H9 (cell line): ENCODE results near the gene P2RX2. TPM values are rescaled to one million over a fixed set of nuclear protein-coding genes. Genes with fewer than 3 reads are reported as not detected.

ENCODE experiments used
- DNase-seq: peaks from one replicate; pipeline ENCODE4 v3.0.0-alpha.2; 2017
- H2AFZ ChIP-seq: one replicate; pipeline ENCODE4 v1.6.1; 2013; ENCODE audit warnings: mild to moderate bottlenecking, low read length, control low read depth, moderate library complexity
- H2AK5ac ChIP-seq: 2 replicates; pipeline ENCODE4 v1.6.1; 2013; ENCODE audit warnings: low read length, control low read depth, mixed read lengths; ENCODE audit not compliant: insufficient read length
- H2BK120ac ChIP-seq: one replicate; pipeline ENCODE4 v1.6.1; 2013; ENCODE audit warnings: low read depth, mild to moderate bottlenecking, low read length, control low read depth, inconsistent platforms; ENCODE audit not compliant: poor library complexity, severe bottlenecking
- H2BK12ac ChIP-seq: 2 replicates; pipeline ENCODE4 v1.6.1; 2013; ENCODE audit warnings: low read length, control low read depth, mixed read lengths, low read depth; ENCODE audit not compliant: insufficient read length
- H2BK15ac ChIP-seq: 2 replicates; pipeline ENCODE4 v1.6.1; 2013; ENCODE audit warnings: low read depth, low read length, control low read depth
- H2BK20ac ChIP-seq: one replicate; pipeline ENCODE4 v1.6.1; 2013; ENCODE audit warnings: low read depth, mild to moderate bottlenecking, low read length, control low read depth, inconsistent platforms; ENCODE audit not compliant: poor library complexity, severe bottlenecking
- H2BK5ac ChIP-seq: 2 replicates; pipeline ENCODE4 v1.6.1; 2013; ENCODE audit warnings: low read length, control low read depth, mixed read lengths; ENCODE audit not compliant: insufficient read length
- H3K14ac ChIP-seq: 2 replicates; pipeline ENCODE4 v1.6.1; 2013; ENCODE audit warnings: low read length, control low read depth; ENCODE audit not compliant: insufficient read depth
- H3K18ac ChIP-seq: 2 replicates; pipeline ENCODE4 v1.6.1; 2013; ENCODE audit warnings: low read depth, mild to moderate bottlenecking, mixed read lengths, low read length, control low read depth; ENCODE audit not compliant: insufficient read length
- H3K23ac ChIP-seq: 2 replicates; pipeline ENCODE4 v1.6.1; 2013; ENCODE audit warnings: low read length, control low read depth, mixed read lengths, low read depth; ENCODE audit not compliant: insufficient read length
- H3K23me2 ChIP-seq: 2 replicates; pipeline ENCODE4 v1.6.1; 2013; ENCODE audit warnings: low read depth, mild to moderate bottlenecking, mixed read lengths, low read length, control low read depth; ENCODE audit not compliant: insufficient read length, poor library complexity, severe bottlenecking
- H3K27ac ChIP-seq: 2 replicates; pipeline ENCODE4 v1.5.1; 2013; ENCODE audit warnings: low read length, control low read depth, mixed read lengths, low read depth; ENCODE audit not compliant: insufficient read length
- H3K27me3 ChIP-seq: 2 replicates; pipeline ENCODE4 v1.6.1; 2013; ENCODE audit warnings: low read length, control low read depth, inconsistent platforms; ENCODE audit not compliant: insufficient read depth
- H3K4ac ChIP-seq: 2 replicates; pipeline ENCODE4 v1.6.1; 2013; ENCODE audit warnings: low read depth, mild to moderate bottlenecking, control low read depth, inconsistent platforms, low read length, moderate library complexity
- H3K4me1 ChIP-seq: 2 replicates; pipeline ENCODE4 v1.6.1; 2013; ENCODE audit warnings: low read length, control low read depth, inconsistent platforms; ENCODE audit not compliant: insufficient read depth
- H3K4me2 ChIP-seq: 2 replicates; pipeline ENCODE4 v1.6.1; 2013; ENCODE audit warnings: low read length, control low read depth, mixed read lengths; ENCODE audit not compliant: insufficient read length, insufficient read depth
- H3K56ac ChIP-seq: 2 replicates; pipeline ENCODE4 v1.6.1; 2013; ENCODE audit warnings: low read depth, mild to moderate bottlenecking, mixed read lengths, low read length, control low read depth; ENCODE audit not compliant: insufficient read length
- H3K79me1 ChIP-seq: 2 replicates; pipeline ENCODE4 v1.6.1; 2013; ENCODE audit warnings: low read depth, mild to moderate bottlenecking, moderate library complexity, low read length, control low read depth, inconsistent platforms; ENCODE audit not compliant: insufficient read depth, poor library complexity, severe bottlenecking
- H3K79me2 ChIP-seq: 2 replicates; pipeline ENCODE4 v1.6.1; 2013; ENCODE audit warnings: low read length, control low read depth, inconsistent platforms; ENCODE audit not compliant: insufficient read depth
- H3K9ac ChIP-seq: 2 replicates; pipeline ENCODE4 v1.6.1; 2013; ENCODE audit warnings: low read length, control low read depth, mixed read lengths; ENCODE audit not compliant: insufficient read length; ENCODE audit errors: extremely low read depth
- H3K9me3 ChIP-seq: one replicate; pipeline ENCODE4 v1.6.1; 2013; ENCODE audit warnings: low read depth, low read length, inconsistent platforms; ENCODE audit not compliant: control insufficient read depth
- H3T11ph ChIP-seq: one replicate; pipeline ENCODE4 v1.6.1; 2013; ENCODE audit warnings: mild to moderate bottlenecking, low read length, control low read depth, inconsistent platforms
- H4K20me1 ChIP-seq: one replicate; pipeline ENCODE4 v1.6.1; 2013; ENCODE audit not compliant: control insufficient read depth, insufficient read length, insufficient read depth
- H4K5ac ChIP-seq: 2 replicates; pipeline ENCODE4 v1.6.1; 2013; ENCODE audit warnings: low read depth, mild to moderate bottlenecking, mixed read lengths, low read length, control low read depth; ENCODE audit not compliant: insufficient read length
- H4K8ac ChIP-seq: replicated peaks from 2 replicates; pipeline ENCODE4 v1.6.1; 2013; ENCODE audit warnings: low read length, control low read depth, mixed read lengths, low read depth; ENCODE audit not compliant: insufficient read length
- H4K91ac ChIP-seq: 2 replicates; pipeline ENCODE4 v1.6.1; 2013; ENCODE audit warnings: low read depth, mild to moderate bottlenecking, moderate library complexity, mixed read lengths, low read length, control low read depth; ENCODE audit not compliant: insufficient read length
- H3K27ac Mint-ChIP-seq, 3 experiments: 2 replicates in 2 of 3; 3 replicates in 1 of 3; pipeline ENCODE4 v1.8.0; 2020 to 2021; ENCODE audit warnings: mixed read lengths in 3 of 3, mild to moderate bottlenecking in 1 of 3, moderate library complexity in 1 of 3
- H3K27me3 Mint-ChIP-seq: 2 replicates; pipeline ENCODE4 v1.8.0; 2021; ENCODE audit warnings: low read depth, mild to moderate bottlenecking, moderate library complexity, mixed read lengths
- H3K36me3 Mint-ChIP-seq, 3 experiments: 2 replicates in 2 of 3; 3 replicates in 1 of 3; pipeline ENCODE4 v1.8.0; 2020 to 2021; ENCODE audit warnings: low read depth in 3 of 3, mixed read lengths in 3 of 3; ENCODE audit not compliant: insufficient read depth in 1 of 3
- H3K4me1 Mint-ChIP-seq, 2 experiments: 2 replicates each; pipeline ENCODE4 v1.8.0; 2020; ENCODE audit warnings: mixed read lengths in 2 of 2
- H3K4me3 Mint-ChIP-seq, 2 experiments: 2 replicates in 1 of 2; 3 replicates in 1 of 2; pipeline ENCODE4 v1.8.0; 2020 to 2021; ENCODE audit warnings: mild to moderate bottlenecking in 2 of 2, mixed read lengths in 2 of 2, moderate library complexity in 1 of 2
- H3K9me3 Mint-ChIP-seq, 2 experiments: 2 replicates in 1 of 2; 3 replicates in 1 of 2; pipeline ENCODE4 v1.8.0; 2020; ENCODE audit warnings: mild to moderate bottlenecking in 2 of 2, mixed read lengths in 2 of 2, moderate library complexity in 1 of 2
- WGBS: extraction: QIAGEN DNeasy Blood & Tissue Kit; methylation state at CpG from one replicate; pipeline ENCODE4 v1.1.7; 2013; ENCODE audit warnings: missing lambda C conversion rate, low lambda C conversion rate, mixed read lengths; ENCODE audit not compliant: insufficient read length; ENCODE audit errors: extremely low coverage; 5-methylcytosine and 5-hydroxymethylcytosine counted together
- microRNA-seq: library from miRNA; unstranded; fragments of <30 nt; microRNA quantifications from one replicate; pipeline ENCODE4, GENCODE V29; 2020; ENCODE audit warnings: borderline microRNAs expressed
- total RNA-seq: library from RNA; stranded (reverse); gene quantifications from 2 replicates; pipeline ENCODE4 v1.2.1, GENCODE V29; 2021
- TF ChIP-seq, protein P1 (sequence below): fragments of 200-600 bp; sonication (generic); conservative IDR thresholded peaks from 3 replicates; pipeline ENCODE4 v1.8.0; 2021; ENCODE audit warnings: antibody characterized with exemption, mild to moderate bottlenecking

P2RX2 gene
- total RNA-seq, 1 experiment from 2014 or later: 1.8 TPM

DNA sequence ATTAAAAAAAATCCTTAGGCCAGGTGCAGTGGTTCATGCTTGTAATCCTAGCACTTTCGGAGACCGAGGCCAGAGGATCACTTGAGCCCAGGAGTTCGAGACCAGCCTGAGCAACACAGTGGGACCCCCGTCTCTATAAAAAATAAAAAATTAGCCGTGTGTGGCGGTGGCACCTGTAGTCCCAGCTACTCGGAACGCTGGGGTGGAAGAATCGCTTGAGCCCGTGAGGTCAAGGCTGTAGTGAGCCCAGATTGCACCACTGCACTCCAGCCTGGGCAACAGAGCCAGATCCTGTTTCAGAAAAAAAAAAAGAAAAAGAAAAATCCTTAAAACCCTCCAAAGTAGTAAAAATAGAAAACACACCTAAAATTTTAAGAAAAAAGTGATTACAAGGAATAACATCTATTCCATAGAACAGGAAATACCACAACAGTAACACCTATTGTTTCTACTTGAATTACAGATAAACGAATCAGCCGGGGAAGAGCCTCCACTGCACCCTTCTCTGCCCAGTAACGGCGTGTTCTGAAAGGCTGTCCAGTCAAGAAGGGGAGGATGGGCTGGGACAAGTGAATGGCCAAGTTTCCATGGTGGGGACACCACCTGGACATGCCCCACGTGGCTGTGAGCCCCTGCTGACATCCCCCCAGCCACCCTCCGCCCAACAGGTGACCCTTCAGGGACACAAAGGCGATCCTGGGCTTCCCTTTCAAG lies 50.7 kb downstream of the P2RX2 start:
- H3K18ac ChIP-seq: no peak overlapping the region
- no CpG with 5 or more reads among the region's 17 CpGs for WGBS
- H3K79me1 ChIP-seq: no peaks in the 10 kb centered on the region
- H3K23ac ChIP-seq: no peak overlapping the region
- H4K5ac ChIP-seq: no peak overlapping the region
- Mint-ChIP-seq H3K27me3 (no peaks in the 10 kb centered on the region), H3K9me3 (no peaks in the 10 kb centered on the region), H3K27ac (peak overlapping the region in 1 of 3 experiments; percentile 69; a peak in 2 of 7 replicates), H3K36me3 (peaks cover 59 to 91% (median 90%) of the 10 kb centered on the region in 3 experiments), H3K4me1 (no peaks in the 10 kb centered on the region), H3K4me3 (no peak overlapping the region)
- H3T11ph ChIP-seq: no peak overlapping the region
- H2BK15ac ChIP-seq: no peak overlapping the region
- no peak overlapping the region for H3K4ac ChIP-seq
- no peaks in the 10 kb centered on the region for H3K27me3 ChIP-seq
- no peaks in the 10 kb centered on the region for H3K4me1 ChIP-seq
- no peak overlapping the region for H3K9ac ChIP-seq
- no peak overlapping the region for H4K8ac ChIP-seq
- H2AFZ ChIP-seq: no peak overlapping the region
- H2BK5ac ChIP-seq: no peak overlapping the region
- no peaks in the 10 kb centered on the region for H3K79me2 ChIP-seq
- TF ChIP-seq, protein P1, sequence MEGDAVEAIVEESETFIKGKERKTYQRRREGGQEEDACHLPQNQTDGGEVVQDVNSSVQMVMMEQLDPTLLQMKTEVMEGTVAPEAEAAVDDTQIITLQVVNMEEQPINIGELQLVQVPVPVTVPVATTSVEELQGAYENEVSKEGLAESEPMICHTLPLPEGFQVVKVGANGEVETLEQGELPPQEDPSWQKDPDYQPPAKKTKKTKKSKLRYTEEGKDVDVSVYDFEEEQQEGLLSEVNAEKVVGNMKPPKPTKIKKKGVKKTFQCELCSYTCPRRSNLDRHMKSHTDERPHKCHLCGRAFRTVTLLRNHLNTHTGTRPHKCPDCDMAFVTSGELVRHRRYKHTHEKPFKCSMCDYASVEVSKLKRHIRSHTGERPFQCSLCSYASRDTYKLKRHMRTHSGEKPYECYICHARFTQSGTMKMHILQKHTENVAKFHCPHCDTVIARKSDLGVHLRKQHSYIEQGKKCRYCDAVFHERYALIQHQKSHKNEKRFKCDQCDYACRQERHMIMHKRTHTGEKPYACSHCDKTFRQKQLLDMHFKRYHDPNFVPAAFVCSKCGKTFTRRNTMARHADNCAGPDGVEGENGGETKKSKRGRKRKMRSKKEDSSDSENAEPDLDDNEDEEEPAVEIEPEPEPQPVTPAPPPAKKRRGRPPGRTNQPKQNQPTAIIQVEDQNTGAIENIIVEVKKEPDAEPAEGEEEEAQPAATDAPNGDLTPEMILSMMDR: no peak
- H2BK12ac ChIP-seq: no peak overlapping the region
- no peaks in the 10 kb centered on the region for H4K20me1 ChIP-seq
- no peak overlapping the region for H2AK5ac ChIP-seq
- H3K56ac ChIP-seq: no peak overlapping the region
- H3K14ac ChIP-seq: no peak overlapping the region
- no peaks in the 10 kb centered on the region for H3K23me2 ChIP-seq
- no peak overlapping the region for H3K27ac ChIP-seq
- no peak overlapping the region for H2BK120ac ChIP-seq
- no peak for DNase-seq
- no peak overlapping the region for H4K91ac ChIP-seq
- no peak overlapping the region for H3K4me2 ChIP-seq
- no peak overlapping the region for H2BK20ac ChIP-seq
- no peaks in the 10 kb centered on the region for H3K9me3 ChIP-seq

Small RNA genes within 50 kb of the gene (microRNA-seq; reads per million reads assigned to microRNA genes)
- 0.35 reads per million for gene MIR6763

Other genes starting within 250 kb of the P2RX2 start
- gene FBRSL1, start 128.6 kb upstream of the P2RX2 start, total RNA-seq: 90.8 and 92.3 TPM in 2 replicates
- gene LRCOL1, start 8.2 kb upstream of the P2RX2 start, total RNA-seq: not detected in 2 replicates
- 131 and 147 TPM in 2 replicates for gene POLE, start 68.6 kb downstream of the P2RX2 start, total RNA-seq
- 17.7 and 17.8 TPM in 2 replicates for gene PXMP2, start 68.8 kb downstream of the P2RX2 start, total RNA-seq
- 112 and 118 TPM in 2 replicates for gene PGAM5, start 92.1 kb downstream of the P2RX2 start, total RNA-seq
- 73.9 and 80.3 TPM in 2 replicates for gene ANKLE2, start 143.1 kb downstream of the P2RX2 start, total RNA-seq
- 34.9 and 40.1 TPM in 2 replicates for gene GOLGA3, start 210.1 kb downstream of the P2RX2 start, total RNA-seq